Stomach smooth muscle (tissue), 2 donors: ENCODE measurements around the gene ELF4.

Experiments
- H3K27ac ChIP-seq: one replicate; pipeline ENCODE4 v1.7.0; 2013; ENCODE audit warnings: mild to moderate bottlenecking, low read length, inconsistent platforms
- H3K27me3 ChIP-seq, 2 donors: one replicate each; pipeline ENCODE4 v1.7.0; 2013; ENCODE audit warnings: low read length in 2 of 2; ENCODE audit not compliant: insufficient read depth in 2 of 2, control insufficient read depth in 1 of 2
- H3K36me3 ChIP-seq, 2 donors: one replicate each; pipeline ENCODE4 v1.7.0; 2013; ENCODE audit warnings: low read length in 2 of 2; ENCODE audit not compliant: control insufficient read depth in 2 of 2, insufficient read depth in 2 of 2
- H3K4me1 ChIP-seq: one replicate; pipeline ENCODE4 v1.7.0; 2013; ENCODE audit warnings: low read length; ENCODE audit not compliant: control insufficient read depth, insufficient read depth
- H3K4me3 ChIP-seq, 2 donors: one replicate each; pipeline ENCODE4 v1.7.0; 2013; ENCODE audit warnings: low read length in 2 of 2
- H3K9ac ChIP-seq, 2 donors: one replicate each; pipeline ENCODE4 v1.7.0; 2013; ENCODE audit warnings: low read length in 2 of 2, mild to moderate bottlenecking in 1 of 2
- H3K9me3 ChIP-seq, 2 donors: one replicate each; pipeline ENCODE4 v1.7.0; 2013; ENCODE audit warnings: low read length in 2 of 2; ENCODE audit not compliant: control insufficient read depth in 2 of 2
- donor health status: healthy.
- donor health status: Pancreatic carcinoma.

ELF4 gene

DNA sequence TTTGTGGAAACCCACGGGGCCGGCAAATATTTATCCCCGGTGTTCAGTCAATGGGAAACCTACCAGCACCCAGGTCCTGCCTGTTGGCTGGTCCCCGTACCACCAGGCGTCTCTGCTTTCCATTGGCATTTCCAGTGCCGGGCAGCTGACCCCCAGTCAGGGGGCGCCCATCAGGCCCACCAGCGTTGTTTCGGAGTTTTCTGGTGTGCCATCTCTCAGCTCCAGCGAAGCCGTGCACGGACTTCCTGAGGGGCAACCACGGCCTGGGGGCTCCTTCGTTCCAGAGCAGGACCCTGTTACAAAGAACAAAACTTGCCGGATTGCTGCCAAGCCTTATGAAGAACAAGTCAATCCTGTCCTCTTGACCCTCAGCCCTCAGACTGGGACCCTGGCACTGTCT, 95.1 kb downstream of the ELF4 start:
- Histone ChIP-seq H3K4me3 (no peak overlapping the region), H3K4me1 (peaks cover 3% of the 10 kb centered on the region), H3K27ac (no peak overlapping the region), H3K36me3 (peaks cover 3 to 18% of the 10 kb centered on the region in 2 donors), H3K9me3 (no peaks in the 10 kb centered on the region), H3K27me3 (no peaks in the 10 kb centered on the region), H3K9ac (no peak overlapping the region)
